ENCODE data around the gene TNS1.

DNA sequence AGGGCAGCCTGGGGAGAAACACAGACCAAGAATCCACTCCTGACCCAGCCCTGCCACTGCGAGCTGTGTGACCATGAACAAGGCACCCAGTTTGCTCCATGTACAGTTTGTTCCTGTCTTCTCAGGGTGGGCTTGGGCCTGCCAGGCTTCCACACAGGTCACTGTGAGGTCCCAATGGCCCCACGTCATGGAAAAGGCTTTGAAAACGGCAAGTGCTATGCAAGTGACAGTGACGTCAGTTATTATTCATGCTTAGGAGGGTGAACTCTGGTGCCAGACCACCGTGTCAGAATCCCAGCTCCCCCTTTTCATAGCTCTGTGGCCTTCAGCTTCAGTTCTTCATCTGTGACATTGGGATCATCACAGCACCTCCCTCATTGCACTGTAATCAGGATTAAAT lies 87.1 kb downstream of the TNS1 start:
- TF ChIP-seq, protein P1, sequence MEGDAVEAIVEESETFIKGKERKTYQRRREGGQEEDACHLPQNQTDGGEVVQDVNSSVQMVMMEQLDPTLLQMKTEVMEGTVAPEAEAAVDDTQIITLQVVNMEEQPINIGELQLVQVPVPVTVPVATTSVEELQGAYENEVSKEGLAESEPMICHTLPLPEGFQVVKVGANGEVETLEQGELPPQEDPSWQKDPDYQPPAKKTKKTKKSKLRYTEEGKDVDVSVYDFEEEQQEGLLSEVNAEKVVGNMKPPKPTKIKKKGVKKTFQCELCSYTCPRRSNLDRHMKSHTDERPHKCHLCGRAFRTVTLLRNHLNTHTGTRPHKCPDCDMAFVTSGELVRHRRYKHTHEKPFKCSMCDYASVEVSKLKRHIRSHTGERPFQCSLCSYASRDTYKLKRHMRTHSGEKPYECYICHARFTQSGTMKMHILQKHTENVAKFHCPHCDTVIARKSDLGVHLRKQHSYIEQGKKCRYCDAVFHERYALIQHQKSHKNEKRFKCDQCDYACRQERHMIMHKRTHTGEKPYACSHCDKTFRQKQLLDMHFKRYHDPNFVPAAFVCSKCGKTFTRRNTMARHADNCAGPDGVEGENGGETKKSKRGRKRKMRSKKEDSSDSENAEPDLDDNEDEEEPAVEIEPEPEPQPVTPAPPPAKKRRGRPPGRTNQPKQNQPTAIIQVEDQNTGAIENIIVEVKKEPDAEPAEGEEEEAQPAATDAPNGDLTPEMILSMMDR (IDR thresholded peaks at IDR 0.05), result no peak
- TF ChIP-seq EZH2phosphoT487 (IDR thresholded peaks at IDR 0.05), result no peak
